Fibroblast of lung (primary cell): ENCODE data around the gene AKT1. TPM values are rescaled to one million over a fixed set of nuclear protein-coding genes. Genes with fewer than 3 reads are reported as not detected.
"Not testable (repeated sequence)": the region's sequence is repeated elsewhere in the genome, so short reads cannot be mapped to it uniquely, and the experiment has no call there.

ENCODE experiments used
- DNase-seq, 2 donors: peaks; one replicate each; pipeline versions ENCODE4 v3.0.0 to v3.0.0-alpha.2; 2010; ENCODE audit warnings: low read depth in 2 of 2
- H2AFZ ChIP-seq: 2 replicates; pipeline ENCODE4 v1.5.1; 2012; ENCODE audit warnings: low read length, control low read depth, inconsistent platforms
- H3K27ac ChIP-seq: 2 replicates; pipeline ENCODE4 v1.5.1; 2011; ENCODE audit warnings: low read length, control low read depth; ENCODE audit not compliant: insufficient read depth
- H3K27me3 ChIP-seq: 2 replicates; pipeline ENCODE4 v1.5.1; 2011; ENCODE audit warnings: mild to moderate bottlenecking, low read length; ENCODE audit not compliant: control insufficient read depth, insufficient read depth
- H3K36me3 ChIP-seq: 2 replicates; pipeline ENCODE4 v1.5.1; 2011; ENCODE audit warnings: low read length; ENCODE audit not compliant: control insufficient read depth, insufficient read depth
- H3K4me1 ChIP-seq: 2 replicates; pipeline ENCODE4 v1.5.1; 2011; ENCODE audit warnings: low read length; ENCODE audit not compliant: control insufficient read depth, insufficient read depth; ENCODE audit errors: extremely low read depth
- H3K4me2 ChIP-seq: 2 replicates; pipeline ENCODE4 v1.5.1; 2011; ENCODE audit warnings: low read length, control low read depth; ENCODE audit not compliant: insufficient read depth; ENCODE audit errors: extremely low read depth
- H3K4me3 ChIP-seq, 4 experiments: fragments of 200-600 bp in 1 of 4; sonication (generic) in 1 of 4; replicated peaks in 1 of 4; 2 replicates each; pipeline ENCODE4 v1.5.1; 2011 to 2016; ENCODE audit warnings: low read length in 4 of 4, low read depth in 3 of 4, mild to moderate bottlenecking in 3 of 4, control low read depth in 2 of 4, inconsistent platforms in 1 of 4, mixed read lengths in 1 of 4; ENCODE audit not compliant: insufficient read depth in 1 of 4; ENCODE audit errors: control extremely low read depth in 1 of 4
- H3K79me2 ChIP-seq: 2 replicates; pipeline ENCODE4 v1.5.1; 2012; ENCODE audit warnings: mild to moderate bottlenecking, low read length, inconsistent platforms; ENCODE audit not compliant: control insufficient read depth, insufficient read depth
- H3K9ac ChIP-seq: 2 replicates; pipeline ENCODE4 v1.5.1; 2011; ENCODE audit warnings: mild to moderate bottlenecking, low read length, control low read depth; ENCODE audit not compliant: insufficient read depth
- H3K9me3 ChIP-seq: 2 replicates; pipeline ENCODE4 v1.5.1; 2012; ENCODE audit warnings: low read depth, low read length; ENCODE audit not compliant: control insufficient read depth, insufficient read depth
- H4K20me1 ChIP-seq: 2 replicates; pipeline ENCODE4 v1.5.1; 2011; ENCODE audit warnings: low read length; ENCODE audit not compliant: control insufficient read depth, insufficient read depth; ENCODE audit errors: extremely low read depth
- CTCF ChIP-seq, 2 donors: IDR thresholded peaks in 1 of 2; conservative IDR thresholded peaks in 1 of 2; 1 replicate in 1 of 2; 2 replicates in 1 of 2; pipeline ENCODE4 v1.5.1; 2011 to 2012; ENCODE audit warnings: low read length in 2 of 2, control low read depth in 1 of 2, inconsistent platforms in 1 of 2, low read depth in 1 of 2, mild to moderate bottlenecking in 1 of 2
- EZH2 ChIP-seq: IDR thresholded peaks from 2 replicates; pipeline ENCODE4 v1.5.1; 2012; ENCODE audit warnings: low read length, control low read depth, mild to moderate bottlenecking; ENCODE audit errors: missing control alignments
- polyA plus RNA-seq, 2 donors: library from polyadenylated mRNA; depleted of rRNA in 1 of 2; stranded (reverse) in 1 of 2; unstranded in 1 of 2; fragments of >200 nt; gene quantifications; 2 replicates each; pipeline ENCODE4 v1.2.1, GENCODE V29; 2011 to 2012; ENCODE audit warnings: missing spikeins in 1 of 2
- total RNA-seq: library from RNA; depleted of rRNA; stranded (reverse); fragments of >200 nt; gene quantifications from 2 replicates; pipeline ENCODE4 v1.2.1, GENCODE V29; 2014

AKT1 gene
- total and polyA plus RNA-seq, 2 donors (not counting 1 experiment from before 2014, with no cell fraction given): 83.2 to 127 TPM

- peaks cover 9% of the 10 kb centered on the region for H3K27me3 ChIP-seq
- no peak overlapping the region for H3K9ac ChIP-seq
- TF ChIP-seq CTCF (conservative IDR thresholded peaks at IDR 0.05 in 1 of 2, IDR thresholded peaks at IDR 0.05 in 1 of 2; ENCODE audit: low read depth in 1 of 2, low read length in 2 of 2): no peak
- no peak for TF ChIP-seq EZH2
- DNase-seq: no peak
- H3K27ac ChIP-seq: no peak overlapping the region
- no peaks in the 10 kb centered on the region for H3K9me3 ChIP-seq
- no peak overlapping the region for H3K4me2 ChIP-seq
- no peaks in the 10 kb centered on the region for H3K79me2 ChIP-seq
- H4K20me1 ChIP-seq: no peaks in the 10 kb centered on the region
- H3K4me3 ChIP-seq: no peak overlapping the region
- H3K4me1 ChIP-seq: no peaks in the 10 kb centered on the region
- no peak overlapping the region for H2AFZ ChIP-seq
- H3K36me3 ChIP-seq: no peaks in the 10 kb centered on the region
Measured at GRCh38 chr14:104730487-104730886, 65.1 kb downstream of the AKT1 start.

GRCh38 chr14:104729835-104730181 is 65.7 kb downstream of the AKT1 start:
- H3K4me3 ChIP-seq: no peak overlapping the region
- H3K4me2 ChIP-seq: no peak overlapping the region
- no peaks in the 10 kb centered on the region for H3K4me1 ChIP-seq
- no peaks in the 10 kb centered on the region for H3K79me2 ChIP-seq
- H3K9ac ChIP-seq: no peak overlapping the region
- H3K9me3 ChIP-seq: no peaks in the 10 kb centered on the region
- no peak overlapping the region for H2AFZ ChIP-seq
- no peak for DNase-seq
- H3K27ac ChIP-seq: no peak overlapping the region
- no peaks in the 10 kb centered on the region for H4K20me1 ChIP-seq
- TF ChIP-seq EZH2 (no peak), CTCF (conservative IDR thresholded peaks at IDR 0.05 in 1 of 2, IDR thresholded peaks at IDR 0.05 in 1 of 2; ENCODE audit: low read depth in 1 of 2, low read length in 2 of 2) (no peak)
- peaks cover 9% of the 10 kb centered on the region for H3K27me3 ChIP-seq
- no peaks in the 10 kb centered on the region for H3K36me3 ChIP-seq

- H3K4me1 ChIP-seq, DNase-seq, H3K9ac ChIP-seq, H3K4me2 ChIP-seq, H3K4me3 ChIP-seq, H3K9me3 ChIP-seq, H3K27ac ChIP-seq, H3K79me2 ChIP-seq, H4K20me1 ChIP-seq, H2AFZ ChIP-seq, H3K27me3 ChIP-seq, H3K36me3 ChIP-seq: not testable (repeated sequence)
Measured at GRCh38 chr14:104729176-104729834, 66.2 kb downstream of the AKT1 start.
